Prostate gland (tissue), 2 donors: ENCODE measurements around the gene TNRC6C.

Experiments used
- CTCF ChIP-seq, 4 experiments: fragments of 200-600 bp in 2 of 4; fragments of 450-650 bp in 2 of 4; sonication (generic) in 2 of 4; IDR thresholded peaks; 1 replicate in 3 of 4; 2 replicates in 1 of 4; pipeline ENCODE4 v1.5.1; 2016 to 2019; ENCODE audit warnings: antibody characterized with exemption in 4 of 4, mild to moderate bottlenecking in 2 of 4, moderate library complexity in 2 of 4
- POLR2A ChIP-seq: fragments of 450-650 bp; IDR thresholded peaks from one replicate; pipeline ENCODE4 v1.6.1; 2016; ENCODE audit warnings: antibody characterized with exemption, mild to moderate bottlenecking
- POLR2AphosphoS5 ChIP-seq: sonication (generic); formaldehyde crosslinking; IDR thresholded peaks from one replicate; pipeline ENCODE4 v1.6.1; 2017; ENCODE audit warnings: antibody characterized with exemption

GRCh38 chr17:77959926-77960521 is 1.5 kb downstream of the TNRC6C start:
- no peak for TF ChIP-seq CTCF (IDR thresholded peaks at IDR 0.05)
- no peak for TF ChIP-seq POLR2A
- TF ChIP-seq POLR2AphosphoS5, result peak; percentile 17
